K562 (cell line): ENCODE results near the gene NRG3. TPM values are rescaled to one million over a fixed set of nuclear protein-coding genes. Genes with fewer than 3 reads are reported as not detected.

Source experiments
- ATAC-seq: fragments of 200-7000 bp; cut with Tn5 transposase; 3 replicates; pipeline ENCODE4 v1.9.1; 2020; ENCODE audit warnings: moderate library complexity
- BruUV-seq: library from RNA; stranded (reverse); fragments of 400-500 nt; replicated peaks from 2 replicates; lab custom pipeline; 2021; lab: Mats Ljungman, UMichigan
- CTCF ChIA-PET: fragments of 300-600 bp; formaldehyde crosslinking; extraction: SDS; loops from one replicate; lab custom pipeline; 2021; ENCODE audit warnings: low intra/inter-chr PET ratio; lab: Yijun Ruan, JAX
- POLR2A ChIA-PET: fragments of 300-600, 350-650 bp; sonication (Branson Sonifier 250); formaldehyde crosslinking; extraction: SDS; loops from one replicate; lab custom pipeline; 2021; ENCODE audit warnings: antibody characterized with exemption, inconsistent platforms; lab: Yijun Ruan, JAX
- DNase-seq, 4 experiments: peaks; one replicate each; pipeline versions ENCODE4 v3.0.0 to v3.0.0-alpha.2; 2011 to 2018; ENCODE audit warnings: low spot score in 3 of 4, mixed read lengths in 3 of 4; ENCODE audit errors: extremely low read depth in 1 of 4
- FAIRE-seq: peaks from 2 replicates; lab custom pipeline; 2011; peaks lifted over from hg19 to GRCh38; lab: Jason Lieb, UNC
- H2AFZ ChIP-seq: 2 replicates; pipeline ENCODE4 v1.6.0; 2011; ENCODE audit warnings: low read depth, low read length, control low read depth, inconsistent platforms
- H3K27ac ChIP-seq: fragments of 200-600 bp; 3 replicates; pipeline ENCODE4 v1.8.0; 2011; ENCODE audit warnings: low read depth, mild to moderate bottlenecking, control low read depth, inconsistent platforms, low read length, moderate library complexity, mixed read lengths; ENCODE audit errors: extremely low read depth
- H3K27me3 ChIP-seq, 2 experiments: fragments of 300-600 bp in 1 of 2; 2 replicates in 1 of 2; 3 replicates in 1 of 2; pipeline versions ENCODE4 v1.6.0 to v1.8.0; 2011; ENCODE audit warnings: inconsistent platforms in 2 of 2, low read length in 2 of 2, mild to moderate bottlenecking in 1 of 2, mixed read lengths in 1 of 2, moderate library complexity in 1 of 2; ENCODE audit not compliant: control insufficient read depth in 2 of 2, insufficient read depth in 2 of 2
- H3K36me3 ChIP-seq: fragments of 300-600 bp; 3 replicates; pipeline ENCODE4 v1.8.0; 2011; ENCODE audit warnings: mild to moderate bottlenecking, low read length, inconsistent platforms; ENCODE audit not compliant: control insufficient read depth, insufficient read depth
- H3K4me1 ChIP-seq, 2 experiments: fragments of 200-600 bp in 1 of 2; replicated peaks in 1 of 2; 2 replicates in 1 of 2; 3 replicates in 1 of 2; pipeline versions ENCODE4 v1.5.1 to v1.8.0; 2011; ENCODE audit warnings: inconsistent platforms in 2 of 2, low read length in 2 of 2, mild to moderate bottlenecking in 1 of 2, mixed read lengths in 1 of 2, moderate library complexity in 1 of 2; ENCODE audit not compliant: control insufficient read depth in 2 of 2, insufficient read depth in 2 of 2
- H3K4me2 ChIP-seq: 2 replicates; pipeline ENCODE4 v1.6.1; 2011; ENCODE audit warnings: low read length, control low read depth, inconsistent platforms, mixed read lengths; ENCODE audit not compliant: insufficient read depth
- H3K4me3 ChIP-seq: fragments of 200-600 bp; sonication (generic), shearing (Covaris generic); 2 replicates; pipeline ENCODE4 v1.5.1; 2016; ENCODE audit warnings: control low read depth, inconsistent platforms
- H3K79me2 ChIP-seq: fragments of 200-600 bp; 3 replicates; pipeline ENCODE4 v1.8.0; 2011; ENCODE audit warnings: low read length, inconsistent platforms; ENCODE audit not compliant: control insufficient read depth, insufficient read depth
- H3K9ac ChIP-seq, 2 experiments: 2 replicates each; pipeline versions ENCODE4 v1.6.0 to v1.6.1; 2011; ENCODE audit warnings: low read depth in 2 of 2, low read length in 2 of 2, control low read depth in 1 of 2, inconsistent platforms in 1 of 2, mild to moderate bottlenecking in 1 of 2, mixed read lengths in 1 of 2; ENCODE audit not compliant: insufficient read depth in 1 of 2
- H3K9me1 ChIP-seq: one replicate; pipeline ENCODE4 v1.6.0; 2011; ENCODE audit warnings: inconsistent platforms, mild to moderate bottlenecking, low read length, moderate library complexity; ENCODE audit not compliant: control insufficient read depth, insufficient read depth
- H3K9me3 ChIP-seq: replicated peaks from 2 replicates; pipeline ENCODE4 v1.5.1; 2011; ENCODE audit warnings: low read depth, low read length, inconsistent platforms; ENCODE audit not compliant: control insufficient read depth, insufficient read depth
- H4K20me1 ChIP-seq: replicated peaks from 2 replicates; pipeline ENCODE4 v1.6.1; 2011; ENCODE audit warnings: low read length, inconsistent platforms, mixed read lengths; ENCODE audit not compliant: control insufficient read depth, insufficient read depth
- WGBS: fragments of 100-300 bp; shearing (Covaris generic); methylation state at CpG from one replicate; pipeline ENCODE4 v1.1.6; 2016; ENCODE audit warnings: low coverage, mixed read lengths; ENCODE audit not compliant: insufficient coverage; ENCODE audit errors: missing lambda C conversion rate; 5-methylcytosine and 5-hydroxymethylcytosine counted together
- in situ Hi-C: fragments of 300-500 bp; cut with MboI; formaldehyde crosslinking; loops from 4 replicates; pipeline ENCODE4 v1.15.0; 2018; ENCODE audit warnings: inconsistent platforms, mixed read lengths
- intact Hi-C: fragments of 100-400 bp; cut with micrococcal nuclease; formaldehyde crosslinking; loops from 2 replicates; pipeline ENCODE4 v1.14.2; 2022
- polyA plus RNA-seq, 8 experiments: library from polyadenylated mRNA; depleted of rRNA in 4 of 8; stranded (reverse) in 5 of 8; unstranded in 3 of 8; fragments of >200 nt; fragmentation: Nextera tagmentation in 2 of 8; fragmentation: Illumina TruSeq in 1 of 8; extraction: Ambion mirVana in 2 of 8; extraction: Trizol in 1 of 8; gene quantifications; 2 replicates each; pipeline versions ENCODE4 v1.2.1 to v1.2.3, GENCODE V29; 2011 to 2014; ENCODE audit warnings: inconsistent platforms in 1 of 8, missing spikeins in 1 of 8
- total RNA-seq, 7 experiments: library from RNA; depleted of rRNA in 6 of 7; stranded (reverse); fragments of >200 nt in 6 of 7; fragmentation: Illumina TruSeq in 2 of 7; extraction: Trizol in 2 of 7; gene quantifications; 2 replicates each; pipeline versions ENCODE4 v1.2.1 to v1.2.3, GENCODE V29; 2011 to 2021; ENCODE audit warnings: low replicate concordance in 1 of 7
- TF ChIP-seq, protein P1 (sequence below), 2 experiments: fragments of 150-350 bp in 1 of 2; IDR thresholded peaks; 2 replicates each; pipeline ENCODE4 v1.6.1; 2012 to 2016; ENCODE audit warnings: low read depth in 2 of 2, low read length in 2 of 2, mild to moderate bottlenecking in 1 of 2, moderate library complexity in 1 of 2

NRG3 gene
- total and polyA plus RNA-seq, 9 of the 15 experiments (the other 6 are each of a cell fraction or from before 2014, with no cell fraction given), result not detected

DNA sequence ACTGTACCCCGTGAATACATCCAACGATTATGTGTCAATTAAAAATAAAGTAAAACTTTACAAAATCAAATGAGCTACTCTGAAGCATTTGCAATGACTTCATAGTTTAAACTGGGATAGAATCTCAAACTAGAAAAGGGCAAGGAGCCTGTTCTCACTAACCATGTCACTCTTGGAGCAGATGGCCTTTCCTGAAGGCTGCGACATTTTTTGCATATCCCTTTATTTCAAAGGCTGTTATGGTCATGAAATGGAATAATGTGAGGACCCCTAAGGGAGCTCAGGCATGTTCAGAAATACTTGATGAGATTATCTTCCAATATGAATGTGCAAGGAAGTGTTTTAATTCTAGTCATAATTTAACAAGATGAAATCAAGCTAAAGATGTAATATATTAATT, 679.4 kb downstream of the NRG3 start:
- H3K4me1 ChIP-seq, result no peaks in the 10 kb centered on the region
- H3K9me3 ChIP-seq, result no peaks in the 10 kb centered on the region
- H3K9me1 ChIP-seq, result no peaks in the 10 kb centered on the region
- H4K20me1 ChIP-seq, result no peaks in the 10 kb centered on the region
- WGBS, result 4% methylated on average over 3 of the region's 3 CpGs
- no peaks in the 10 kb centered on the region for H3K27me3 ChIP-seq
- BruUV-seq, result no TSS peak
- no peaks in the 10 kb centered on the region for H3K79me2 ChIP-seq
- no peaks in the 10 kb centered on the region for H3K36me3 ChIP-seq
- in situ Hi-C loops, result no loop called here
- no peak for DNase-seq
- no peak overlapping the region for H3K27ac ChIP-seq
- no peak for FAIRE-seq
- H3K4me2 ChIP-seq, result no peak overlapping the region
- POLR2A ChIA-PET, result no interaction called here
- CTCF ChIA-PET, result no interaction called here
- TF ChIP-seq, protein P1, sequence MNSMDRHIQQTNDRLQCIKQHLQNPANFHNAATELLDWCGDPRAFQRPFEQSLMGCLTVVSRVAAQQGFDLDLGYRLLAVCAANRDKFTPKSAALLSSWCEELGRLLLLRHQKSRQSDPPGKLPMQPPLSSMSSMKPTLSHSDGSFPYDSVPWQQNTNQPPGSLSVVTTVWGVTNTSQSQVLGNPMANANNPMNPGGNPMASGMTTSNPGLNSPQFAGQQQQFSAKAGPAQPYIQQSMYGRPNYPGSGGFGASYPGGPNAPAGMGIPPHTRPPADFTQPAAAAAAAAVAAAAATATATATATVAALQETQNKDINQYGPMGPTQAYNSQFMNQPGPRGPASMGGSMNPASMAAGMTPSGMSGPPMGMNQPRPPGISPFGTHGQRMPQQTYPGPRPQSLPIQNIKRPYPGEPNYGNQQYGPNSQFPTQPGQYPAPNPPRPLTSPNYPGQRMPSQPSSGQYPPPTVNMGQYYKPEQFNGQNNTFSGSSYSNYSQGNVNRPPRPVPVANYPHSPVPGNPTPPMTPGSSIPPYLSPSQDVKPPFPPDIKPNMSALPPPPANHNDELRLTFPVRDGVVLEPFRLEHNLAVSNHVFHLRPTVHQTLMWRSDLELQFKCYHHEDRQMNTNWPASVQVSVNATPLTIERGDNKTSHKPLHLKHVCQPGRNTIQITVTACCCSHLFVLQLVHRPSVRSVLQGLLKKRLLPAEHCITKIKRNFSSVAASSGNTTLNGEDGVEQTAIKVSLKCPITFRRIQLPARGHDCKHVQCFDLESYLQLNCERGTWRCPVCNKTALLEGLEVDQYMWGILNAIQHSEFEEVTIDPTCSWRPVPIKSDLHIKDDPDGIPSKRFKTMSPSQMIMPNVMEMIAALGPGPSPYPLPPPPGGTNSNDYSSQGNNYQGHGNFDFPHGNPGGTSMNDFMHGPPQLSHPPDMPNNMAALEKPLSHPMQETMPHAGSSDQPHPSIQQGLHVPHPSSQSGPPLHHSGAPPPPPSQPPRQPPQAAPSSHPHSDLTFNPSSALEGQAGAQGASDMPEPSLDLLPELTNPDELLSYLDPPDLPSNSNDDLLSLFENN (IDR thresholded peaks at IDR 0.05; ENCODE audit: low read depth in 2 of 2, low read length in 2 of 2), result no peak
- H3K9ac ChIP-seq, result no peak overlapping the region
- H3K4me3 ChIP-seq, result no peak overlapping the region
- no peak for ATAC-seq
- intact Hi-C loops, result no loop called here
- no peak overlapping the region for H2AFZ ChIP-seq
